ENCODE data around the gene LRRC41. TPM values are rescaled to one million over a fixed set of nuclear protein-coding genes. Genes with fewer than 3 reads are reported as not detected.

Gene LRRC41
- total RNA-seq, 1 donor from 2014 or later = 104 TPM

GRCh38 chr1:46289976-46290375 is 13.4 kb downstream of the LRRC41 start:
- H3K4me3 ChIP-seq (ENCODE audit: low read depth, low read length) = no peak overlapping the region
- no peak for TF ChIP-seq CTCF (conservative IDR thresholded peaks at IDR 0.05; ENCODE audit: low read depth, low read length)
- DNase-seq (ENCODE audit: low read depth) = no peak

GRCh38 chr1:46289134-46289494 is 14.3 kb downstream of the LRRC41 start:
- H3K4me3 ChIP-seq (ENCODE audit: low read depth, low read length) = no peak overlapping the region
- DNase-seq (ENCODE audit: low read depth) = no peak
- no peak for TF ChIP-seq CTCF (conservative IDR thresholded peaks at IDR 0.05; ENCODE audit: low read depth, low read length)

- DNase-seq (ENCODE audit: low read depth) = no peak
- no peak overlapping the region for H3K4me3 ChIP-seq (ENCODE audit: low read depth, low read length)
- no peak for TF ChIP-seq CTCF (conservative IDR thresholded peaks at IDR 0.05; ENCODE audit: low read depth, low read length)
Observed at GRCh38 chr1:46288485-46289133, 14.8 kb downstream of the LRRC41 start.

GRCh38 chr1:46285730-46286477 is 17.5 kb downstream of the LRRC41 start:
- TF ChIP-seq CTCF (conservative IDR thresholded peaks at IDR 0.05; ENCODE audit: low read depth, low read length) = no peak
- no peak overlapping the region for H3K4me3 ChIP-seq (ENCODE audit: low read depth, low read length)
- DNase-seq (ENCODE audit: low read depth) = no peak

GRCh38 chr1:46284597-46285564 is 18.5 kb downstream of the LRRC41 start:
- no peak for TF ChIP-seq CTCF (conservative IDR thresholded peaks at IDR 0.05; ENCODE audit: low read depth, low read length)
- H3K4me3 ChIP-seq (ENCODE audit: low read depth, low read length) = no peak overlapping the region
- no peak for DNase-seq (ENCODE audit: low read depth)

- no peak overlapping the region for H3K4me3 ChIP-seq (ENCODE audit: low read depth, low read length)
- no peak for TF ChIP-seq CTCF (conservative IDR thresholded peaks at IDR 0.05; ENCODE audit: low read depth, low read length)
- DNase-seq (ENCODE audit: low read depth) = no peak
Observed at GRCh38 chr1:46284058-46284457, 19.4 kb downstream of the LRRC41 start.
